Endodermal cell (in vitro differentiated cells): Measurements from ENCODE around the gene CA11. TPM values are rescaled to one million over a fixed set of nuclear protein-coding genes. Genes with fewer than 3 reads are reported as not detected.

Experiments used
- DNase-seq: peaks from one replicate; pipeline ENCODE4 v3.0.0-alpha.2; 2017
- H3K27ac ChIP-seq: 2 replicates; pipeline ENCODE4 v1.5.1; 2013; ENCODE audit warnings: mild to moderate bottlenecking, low read depth, low read length, moderate library complexity
- H3K27me3 ChIP-seq: 2 replicates; pipeline ENCODE4 v1.6.1; 2013; ENCODE audit warnings: mild to moderate bottlenecking, low read length, moderate library complexity; ENCODE audit not compliant: insufficient read depth, control insufficient read depth, poor library complexity, severe bottlenecking
- H3K36me3 ChIP-seq: 2 replicates; pipeline ENCODE4 v1.7.0; 2013; ENCODE audit warnings: mild to moderate bottlenecking, low read length, moderate library complexity; ENCODE audit not compliant: control insufficient read depth, insufficient read depth
- H3K4me1 ChIP-seq: one replicate; pipeline ENCODE4 v1.7.0; 2013; ENCODE audit warnings: low read length; ENCODE audit not compliant: control insufficient read depth, insufficient read depth
- H3K4me3 ChIP-seq: 2 replicates; pipeline ENCODE4 v1.5.1; 2013; ENCODE audit warnings: mild to moderate bottlenecking, low read length, moderate library complexity
- H3K9ac ChIP-seq: 2 replicates; pipeline ENCODE4 v1.6.1; 2013; ENCODE audit warnings: mild to moderate bottlenecking, low read length, moderate library complexity; ENCODE audit not compliant: poor library complexity, severe bottlenecking; ENCODE audit errors: extremely low read depth
- H3K9me3 ChIP-seq: 2 replicates; pipeline ENCODE4 v1.6.1; 2013; ENCODE audit warnings: mild to moderate bottlenecking, low read length, moderate library complexity; ENCODE audit not compliant: control insufficient read depth
- H3K27ac Mint-ChIP-seq: 2 replicates; pipeline ENCODE4 v1.8.0; 2020; ENCODE audit warnings: mixed read lengths
- H3K27me3 Mint-ChIP-seq: 2 replicates; pipeline ENCODE4 v1.8.0; 2021; ENCODE audit warnings: mild to moderate bottlenecking, mixed read lengths; ENCODE audit not compliant: insufficient read depth
- H3K36me3 Mint-ChIP-seq: 2 replicates; pipeline ENCODE4 v1.8.0; 2020; ENCODE audit warnings: low read depth, mixed read lengths
- H3K4me1 Mint-ChIP-seq: 2 replicates; pipeline ENCODE4 v1.8.0; 2020; ENCODE audit warnings: mixed read lengths
- H3K4me3 Mint-ChIP-seq: 2 replicates; pipeline ENCODE4 v1.8.0; 2020; ENCODE audit warnings: mild to moderate bottlenecking, moderate library complexity, mixed read lengths
- H3K9me3 Mint-ChIP-seq: 2 replicates; pipeline ENCODE4 v1.8.0; 2020; ENCODE audit warnings: mild to moderate bottlenecking, mixed read lengths
- CTCF ChIP-seq: fragments of 200-600 bp; sonication (generic); conservative IDR thresholded peaks from 2 replicates; pipeline ENCODE4 v1.5.0; 2021; ENCODE audit warnings: antibody characterized with exemption, mild to moderate bottlenecking
- WGBS, 2 experiments: methylation state at CpG; one replicate each; pipeline versions ENCODE4 v1.1.5 to v1.1.7; 2013; ENCODE audit warnings: missing lambda C conversion rate in 2 of 2, mixed read lengths in 1 of 2; ENCODE audit not compliant: insufficient coverage in 1 of 2, insufficient read length in 1 of 2; 5-methylcytosine and 5-hydroxymethylcytosine counted together
- total RNA-seq, 2 donors: library from RNA; stranded (reverse); fragmentation: NEBNext Ultra II Directional in 1 of 2; extraction: Animal tissue kit (Norgen Biotek cat#: 25700) in 1 of 2; gene quantifications; 2 replicates in 1 of 2; 3 replicates in 1 of 2; pipeline ENCODE4 v1.2.1, GENCODE V29; 2021

CA11 gene
- total RNA-seq, 2 donors from 2014 or later, result 75.0 to 82.6 TPM

- H3K27ac ChIP-seq, result no peak overlapping the region
- 91 to 100% methylated on average over 1 to 12 of the region's 12 CpGs for WGBS, 2 experiments
- H3K4me3 ChIP-seq, result peak overlapping the region; percentile 100
- peak overlapping the region; percentile 97 for H3K27ac Mint-ChIP-seq
- no peaks in the 10 kb centered on the region for H3K9me3 Mint-ChIP-seq
- H3K4me1 Mint-ChIP-seq, result peaks cover 33% of the 10 kb centered on the region
- H3K27me3 ChIP-seq, result no peaks in the 10 kb centered on the region
- peaks cover 33% of the 10 kb centered on the region for H3K36me3 ChIP-seq
- H3K36me3 Mint-ChIP-seq, result peaks cover 34% of the 10 kb centered on the region
- peaks cover 27% of the 10 kb centered on the region for H3K4me1 ChIP-seq
- H3K9me3 ChIP-seq, result no peaks in the 10 kb centered on the region
- TF ChIP-seq CTCF, result no peak
- H3K9ac ChIP-seq, result peak overlapping the region; percentile 100
- no peaks in the 10 kb centered on the region for H3K27me3 Mint-ChIP-seq
- peak overlapping the region; percentile 99 for H3K4me3 Mint-ChIP-seq
- DNase-seq, result peak; percentile 45
These were observed 29.4 kb downstream of the CA11 start for GRCh38 chr19:48616491-48617056.

- Histone ChIP-seq H3K27ac (no peak overlapping the region), H3K36me3 (peaks cover 33% of the 10 kb centered on the region), H3K27me3 (no peaks in the 10 kb centered on the region), H3K9me3 (no peaks in the 10 kb centered on the region), H3K9ac (peak overlapping the region; percentile 15), H3K4me3 (peak overlapping the region; percentile 100), H3K4me1 (peaks cover 27% of the 10 kb centered on the region)
- Mint-ChIP-seq H3K27ac (peak overlapping the region; percentile 97), H3K27me3 (no peaks in the 10 kb centered on the region), H3K9me3 (no peaks in the 10 kb centered on the region), H3K4me3 (peak overlapping the region; percentile 99), H3K4me1 (peaks cover 33% of the 10 kb centered on the region), H3K36me3 (peaks cover 34% of the 10 kb centered on the region)
- TF ChIP-seq CTCF, result no peak
- DNase-seq, result no peak
- WGBS, 2 experiments, result 85 to 94% methylated on average over 10 to 16 of the region's 16 CpGs
These were observed 29.9 kb downstream of the CA11 start for GRCh38 chr19:48616041-48616436.

- Histone ChIP-seq H3K9ac (peak overlapping the region; percentile 17), H3K27me3 (no peaks in the 10 kb centered on the region), H3K27ac (peak overlapping the region; percentile 12), H3K4me3 (no peak overlapping the region), H3K36me3 (peaks cover 33% of the 10 kb centered on the region), H3K4me1 (peaks cover 27% of the 10 kb centered on the region), H3K9me3 (no peaks in the 10 kb centered on the region)
- Mint-ChIP-seq H3K36me3 (peaks cover 34% of the 10 kb centered on the region), H3K27me3 (no peaks in the 10 kb centered on the region), H3K4me1 (peaks cover 33% of the 10 kb centered on the region), H3K27ac (peak overlapping the region; percentile 97), H3K9me3 (no peaks in the 10 kb centered on the region), H3K4me3 (peak overlapping the region; percentile 99)
- 89 to 94% methylated on average over 9 to 18 of the region's 19 CpGs for WGBS, 2 experiments
- DNase-seq, result peak; percentile 69
- TF ChIP-seq CTCF, result no peak
These were observed 30.6 kb downstream of the CA11 start for GRCh38 chr19:48615231-48616040.
